Peyer's patch (tissue), 4 donors: Measurements from ENCODE around the gene EXOG.

Experiments used
- CTCF ChIP-seq, 6 experiments: fragments of 450-650 bp in 4 of 6; fragments of 200-600 bp in 2 of 6; sonication (generic) in 1 of 6; IDR thresholded peaks; one replicate each; pipeline ENCODE4 v1.5.1; 2017 to 2019; ENCODE audit warnings: antibody characterized with exemption in 6 of 6, mild to moderate bottlenecking in 3 of 6, moderate library complexity in 1 of 6
- POLR2A ChIP-seq, 2 donors: fragments of 450-650 bp; IDR thresholded peaks; one replicate each; pipeline ENCODE4 v1.5.1; 2017; ENCODE audit warnings: antibody characterized with exemption in 2 of 2, mild to moderate bottlenecking in 2 of 2, moderate library complexity in 2 of 2

DNA sequence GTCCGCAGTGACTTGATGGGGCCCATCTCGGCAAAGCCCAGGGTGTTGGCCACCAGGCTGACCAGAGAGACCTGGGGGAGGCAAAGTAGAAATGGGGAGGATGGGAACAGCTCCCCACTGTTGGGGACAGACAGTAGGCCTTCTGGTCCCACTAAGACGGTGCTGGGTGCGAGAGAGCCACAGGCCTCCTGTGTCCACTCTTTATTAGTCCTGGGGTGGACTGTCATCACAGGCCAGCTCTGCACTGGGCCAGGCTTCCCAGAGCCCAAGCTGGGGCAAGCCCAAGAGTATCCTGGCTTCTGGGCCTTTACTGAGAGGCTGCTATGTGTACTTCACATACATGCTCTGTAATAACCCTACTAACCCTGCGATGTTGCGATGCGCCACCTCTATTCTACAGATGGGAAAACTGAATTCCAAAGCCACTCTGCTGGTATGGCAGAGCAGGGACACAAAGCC lies 66.4 kb downstream of the EXOG start:
- no peak for TF ChIP-seq CTCF (IDR thresholded peaks at IDR 0.05)
- TF ChIP-seq POLR2A (IDR thresholded peaks at IDR 0.05): no peak
